ENCODE results near the gene TRAK1. TPM values are rescaled to one million over a fixed set of nuclear protein-coding genes. Genes with fewer than 3 reads are reported as not detected.
A peak's percentile ranks its signal among the peaks of the same experiment; 100 is the strongest.
"Not testable (repeated sequence)": the region's sequence is repeated elsewhere in the genome, so short reads cannot be mapped to it uniquely, and the experiment has no call there.

TRAK1 gene
- polyA plus RNA-seq, 3 donors, result 6.6 to 40.8 (median 7.0) TPM

- Histone ChIP-seq H3K79me2 (ENCODE audit: insufficient read depth, low read length) (peaks cover 21% of the 10 kb centered on the region), H3K9ac (ENCODE audit: insufficient read depth, low read length, poor library complexity, severe bottlenecking) (no peak overlapping the region), H3K4me1 (ENCODE audit: control insufficient read depth in 1 of 2, insufficient read depth in 2 of 2, low read length in 2 of 2) (peaks cover 13 to 14% of the 10 kb centered on the region in 2 donors), H2AFZ (ENCODE audit: insufficient read depth, low read depth, low read length, poor library complexity, severe bottlenecking) (peak overlapping the region; percentile 59), H3K27ac (ENCODE audit: low read depth in 1 of 2, low read length in 2 of 2) (peak overlapping the region in 1 of 2 donors; percentile 66), H4K20me1 (ENCODE audit: insufficient read depth, low read length) (peaks cover 48% of the 10 kb centered on the region), H3K4me2 (replicated peaks; ENCODE audit: extremely low read depth, low read length, poor library complexity, severe bottlenecking) (no peak overlapping the region), H3K9me3 (replicated peaks in 1 of 2; ENCODE audit: control insufficient read depth in 1 of 2, insufficient read depth in 1 of 2, low read length in 2 of 2) (no peaks in the 10 kb centered on the region), H3K27me3 (ENCODE audit: control insufficient read depth in 2 of 2, insufficient read depth in 2 of 2, low read length in 2 of 2) (no peaks in the 10 kb centered on the region), H3K36me3 (replicated peaks in 1 of 2; ENCODE audit: control insufficient read depth in 1 of 2, insufficient read depth in 2 of 2, low read length in 2 of 2) (peaks cover 0 to 30% of the 10 kb centered on the region in 2 donors), H3K4me3 (replicated peaks in 1 of 3; ENCODE audit: low read depth in 2 of 3, low read length in 3 of 3) (no peak overlapping the region)
- DNase-seq, result no peak
- H3K4me1 Mint-ChIP-seq, result peaks cover 16% of the 10 kb centered on the region
- peaks cover 0 to 5% (median 3%) of the 10 kb centered on the region in 3 donors for H3K27me3 Mint-ChIP-seq (ENCODE audit: low read depth in 3 of 3)
- H3K9me3 Mint-ChIP-seq, result peaks cover 0 to 7% (median 2%) of the 10 kb centered on the region in 7 donors
- H3K4me3 Mint-ChIP-seq, result no peak overlapping the region
- peak overlapping the region; percentile 77 to 91 (median 87) for H3K27ac Mint-ChIP-seq
- TF ChIP-seq CTCF (IDR thresholded peaks at IDR 0.05), result no peak
- H3K36me3 Mint-ChIP-seq, result peaks cover 31 to 37% of the 10 kb centered on the region in 2 donors
- intact Hi-C loops (cut with micrococcal nuclease), result no loop called here
- 17% methylated on average over 1 of the region's 1 CpG for WGBS (ENCODE audit: insufficient coverage)
Observed at GRCh38 chr3:42101481-42101880, 10.3 kb downstream of the TRAK1 start.

DNA sequence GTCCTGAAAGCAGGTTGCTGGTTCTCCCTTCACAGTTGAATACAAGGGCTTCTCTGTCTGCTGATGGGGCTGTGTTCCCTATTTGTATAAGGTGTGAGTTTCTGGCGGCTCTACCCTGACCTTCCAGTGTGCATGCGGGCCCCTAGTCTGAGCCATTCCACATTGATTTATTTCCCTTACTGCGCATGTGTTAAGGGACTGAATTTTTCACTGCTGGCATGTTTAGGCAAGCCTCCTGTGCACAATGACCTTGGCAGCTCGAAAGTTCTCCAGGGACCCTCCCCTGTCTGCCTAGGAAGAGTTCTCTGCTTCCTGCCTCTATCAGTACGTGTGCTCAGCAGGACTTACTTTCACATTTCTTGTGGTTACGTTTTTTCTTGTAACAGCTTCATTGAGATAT is 11.4 kb downstream of the TRAK1 start:
- intact Hi-C loops (cut with micrococcal nuclease), result no loop called here
- TF ChIP-seq CTCF (IDR thresholded peaks at IDR 0.05), result no peak
- Mint-ChIP-seq H3K27ac (peak overlapping the region in 2 of 7 donors; percentile 6 to 77), H3K36me3 (peaks cover 30 to 41% of the 10 kb centered on the region in 2 donors), H3K4me1 (peaks cover 16% of the 10 kb centered on the region), H3K4me3 (no peak overlapping the region), H3K9me3 (peaks cover 0 to 7% (median 2%) of the 10 kb centered on the region in 7 donors), H3K27me3 (ENCODE audit: low read depth in 3 of 3) (peaks cover 0 to 5% (median 3%) of the 10 kb centered on the region in 3 donors)
- Histone ChIP-seq H3K9me3 (replicated peaks in 1 of 2; ENCODE audit: control insufficient read depth in 1 of 2, insufficient read depth in 1 of 2, low read length in 2 of 2) (no peaks in the 10 kb centered on the region), H3K9ac (ENCODE audit: insufficient read depth, low read length, poor library complexity, severe bottlenecking) (no peak overlapping the region), H3K4me1 (ENCODE audit: control insufficient read depth in 1 of 2, insufficient read depth in 2 of 2, low read length in 2 of 2) (peaks cover 13 to 14% of the 10 kb centered on the region in 2 donors), H3K36me3 (replicated peaks in 1 of 2; ENCODE audit: control insufficient read depth in 1 of 2, insufficient read depth in 2 of 2, low read length in 2 of 2) (peaks cover 0 to 19% of the 10 kb centered on the region in 2 donors), H3K4me3 (replicated peaks in 1 of 3; ENCODE audit: low read depth in 2 of 3, low read length in 3 of 3) (no peak overlapping the region), H3K79me2 (ENCODE audit: insufficient read depth, low read length) (peaks cover 22% of the 10 kb centered on the region), H4K20me1 (ENCODE audit: insufficient read depth, low read length) (peaks cover 42% of the 10 kb centered on the region), H3K27me3 (ENCODE audit: control insufficient read depth in 2 of 2, insufficient read depth in 2 of 2, low read length in 2 of 2) (no peaks in the 10 kb centered on the region), H3K27ac (ENCODE audit: low read depth in 1 of 2, low read length in 2 of 2) (no peak overlapping the region), H3K4me2 (replicated peaks; ENCODE audit: extremely low read depth, low read length, poor library complexity, severe bottlenecking) (no peak overlapping the region), H2AFZ (ENCODE audit: insufficient read depth, low read depth, low read length, poor library complexity, severe bottlenecking) (no peak overlapping the region)
- 100% methylated on average over 2 of the region's 6 CpGs for WGBS (ENCODE audit: insufficient coverage)
- DNase-seq, result no peak

- H3K79me2 ChIP-seq (ENCODE audit: insufficient read depth, low read length), result peaks cover 25% of the 10 kb centered on the region
- Mint-ChIP-seq H3K36me3 (peaks cover 29 to 39% of the 10 kb centered on the region in 2 donors), H3K27ac (peak overlapping the region in 1 of 7 donors; percentile 69), H3K4me1 (peaks cover 21% of the 10 kb centered on the region)
- H3K9ac ChIP-seq (ENCODE audit: insufficient read depth, low read length, poor library complexity, severe bottlenecking); intact Hi-C loops (cut with micrococcal nuclease); H2AFZ ChIP-seq (ENCODE audit: insufficient read depth, low read depth, low read length, poor library complexity, severe bottlenecking); DNase-seq; H3K4me3 ChIP-seq (replicated peaks in 1 of 3; ENCODE audit: low read depth in 2 of 3, low read length in 3 of 3); H3K9me3 ChIP-seq (replicated peaks in 1 of 2; ENCODE audit: control insufficient read depth in 1 of 2, insufficient read depth in 1 of 2, low read length in 2 of 2); H3K4me3 Mint-ChIP-seq; H3K4me2 ChIP-seq (replicated peaks; ENCODE audit: extremely low read depth, low read length, poor library complexity, severe bottlenecking); H3K27me3 Mint-ChIP-seq (ENCODE audit: low read depth in 3 of 3); H3K27ac ChIP-seq (ENCODE audit: low read depth in 1 of 2, low read length in 2 of 2); H3K9me3 Mint-ChIP-seq; H3K27me3 ChIP-seq (ENCODE audit: control insufficient read depth in 2 of 2, insufficient read depth in 2 of 2, low read length in 2 of 2): not testable (repeated sequence)
- peaks cover 37% of the 10 kb centered on the region for H4K20me1 ChIP-seq (ENCODE audit: insufficient read depth, low read length)
- H3K36me3 ChIP-seq (replicated peaks in 1 of 2; ENCODE audit: control insufficient read depth in 1 of 2, insufficient read depth in 2 of 2, low read length in 2 of 2), result peaks cover 0 to 14% of the 10 kb centered on the region in 2 donors
- 99% methylated on average over 11 of the region's 15 CpGs for WGBS (ENCODE audit: insufficient coverage)
- peaks cover 13 to 14% of the 10 kb centered on the region in 2 donors for H3K4me1 ChIP-seq (ENCODE audit: control insufficient read depth in 1 of 2, insufficient read depth in 2 of 2, low read length in 2 of 2)
Observed at GRCh38 chr3:42103921-42104665, 12.9 kb downstream of the TRAK1 start.

Measured in CD14-positive monocyte (primary cell).